ENCODE data around the gene FOXN1. TPM values are rescaled to one million over a fixed set of nuclear protein-coding genes. Genes with fewer than 3 reads are reported as not detected.

The FOXN1 gene
- total and polyA plus RNA-seq, 7 experiments from 2014 or later = not detected

- no peak for DNase-seq
- H3K27ac Mint-ChIP-seq = no peak overlapping the region
- ChIA-PET CTCF (no interaction called here), POLR2A (no interaction called here)
- H3K36me3 Mint-ChIP-seq = no peaks in the 10 kb centered on the region
- H3K36me3 ChIP-seq (ENCODE audit: control insufficient read depth in 2 of 3, insufficient read depth in 3 of 3, low read length in 3 of 3) = no peaks in the 10 kb centered on the region
- no peak overlapping the region for H3K27ac ChIP-seq (ENCODE audit: low read depth, low read length)
- H3K27me3 Mint-ChIP-seq = peaks cover 16 to 27% (median 21%) of the 10 kb centered on the region in 5 donors
- H3K4me1 ChIP-seq (ENCODE audit: control insufficient read depth in 2 of 2, insufficient read depth in 2 of 2, low read length in 2 of 2) = no peaks in the 10 kb centered on the region
- no peak overlapping the region for H3K4me3 Mint-ChIP-seq
- no peaks in the 10 kb centered on the region for H3K9me3 ChIP-seq (ENCODE audit: control insufficient read depth in 2 of 3, low read length in 3 of 3)
- no peak overlapping the region for H3K4me3 ChIP-seq (ENCODE audit: low read length)
- no peaks in the 10 kb centered on the region for H3K4me1 Mint-ChIP-seq
- no peaks in the 10 kb centered on the region for H3K27me3 ChIP-seq (ENCODE audit: control insufficient read depth in 2 of 2, insufficient read depth in 2 of 2, low read length in 2 of 2)
- ATAC-seq = no peak
- H3K9me3 Mint-ChIP-seq = no peaks in the 10 kb centered on the region
- intact Hi-C loops (cut with micrococcal nuclease) = no loop called here
These were observed 1.5 kb downstream of the FOXN1 start for GRCh38 chr17:28507567-28508203.

GRCh38 chr17:28508211-28508724 is 2.1 kb downstream of the FOXN1 start:
- CTCF ChIA-PET = no interaction called here
- Histone ChIP-seq H3K27ac (ENCODE audit: low read depth, low read length) (no peak overlapping the region), H3K9me3 (ENCODE audit: control insufficient read depth in 2 of 3, low read length in 3 of 3) (no peaks in the 10 kb centered on the region), H3K4me1 (ENCODE audit: control insufficient read depth in 2 of 2, insufficient read depth in 2 of 2, low read length in 2 of 2) (no peaks in the 10 kb centered on the region), H3K27me3 (ENCODE audit: control insufficient read depth in 2 of 2, insufficient read depth in 2 of 2, low read length in 2 of 2) (no peaks in the 10 kb centered on the region), H3K4me3 (ENCODE audit: low read length) (no peak overlapping the region), H3K36me3 (ENCODE audit: control insufficient read depth in 2 of 3, insufficient read depth in 3 of 3, low read length in 3 of 3) (no peaks in the 10 kb centered on the region)
- ATAC-seq = no peak
- H3K4me1 Mint-ChIP-seq = no peaks in the 10 kb centered on the region
- H3K9me3 Mint-ChIP-seq = no peaks in the 10 kb centered on the region
- peaks cover 16 to 29% (median 21%) of the 10 kb centered on the region in 5 donors for H3K27me3 Mint-ChIP-seq
- DNase-seq = no peak
- no peak overlapping the region for H3K27ac Mint-ChIP-seq
- no peaks in the 10 kb centered on the region for H3K36me3 Mint-ChIP-seq
- POLR2A ChIA-PET = no interaction called here
- no peak overlapping the region for H3K4me3 Mint-ChIP-seq
- intact Hi-C loops (cut with micrococcal nuclease) = no loop called here

- intact Hi-C loops (cut with micrococcal nuclease) = no loop called here
- peaks cover 20 to 36% (median 21%) of the 10 kb centered on the region in 5 donors for H3K27me3 Mint-ChIP-seq
- H3K4me1 Mint-ChIP-seq = no peaks in the 10 kb centered on the region
- no peak overlapping the region for H3K4me3 Mint-ChIP-seq
- ATAC-seq (peak; percentile 75), DNase-seq (no peak)
- H3K27ac Mint-ChIP-seq = no peak overlapping the region
- no peak overlapping the region for H3K27ac ChIP-seq (ENCODE audit: low read depth, low read length)
- no peaks in the 10 kb centered on the region for H3K27me3 ChIP-seq (ENCODE audit: control insufficient read depth in 2 of 2, insufficient read depth in 2 of 2, low read length in 2 of 2)
- H3K4me3 ChIP-seq (ENCODE audit: low read length) = no peak overlapping the region
- no peaks in the 10 kb centered on the region for H3K4me1 ChIP-seq (ENCODE audit: control insufficient read depth in 2 of 2, insufficient read depth in 2 of 2, low read length in 2 of 2)
- no peaks in the 10 kb centered on the region for H3K36me3 Mint-ChIP-seq
- H3K36me3 ChIP-seq (ENCODE audit: control insufficient read depth in 2 of 3, insufficient read depth in 3 of 3, low read length in 3 of 3) = no peaks in the 10 kb centered on the region
- no peaks in the 10 kb centered on the region for H3K9me3 Mint-ChIP-seq
- H3K9me3 ChIP-seq (ENCODE audit: control insufficient read depth in 2 of 3, low read length in 3 of 3) = no peaks in the 10 kb centered on the region
- CTCF ChIA-PET = no interaction called here
- POLR2A ChIA-PET = no interaction called here
These were observed 3.6 kb downstream of the FOXN1 start for GRCh38 chr17:28509789-28510188.

GRCh38 chr17:28511858-28512461 is 5.8 kb downstream of the FOXN1 start:
- H3K4me1 Mint-ChIP-seq = no peaks in the 10 kb centered on the region
- Histone ChIP-seq H3K27ac (ENCODE audit: low read depth, low read length) (no peak overlapping the region), H3K27me3 (ENCODE audit: control insufficient read depth in 2 of 2, insufficient read depth in 2 of 2, low read length in 2 of 2) (no peaks in the 10 kb centered on the region), H3K9me3 (ENCODE audit: control insufficient read depth in 2 of 3, low read length in 3 of 3) (no peaks in the 10 kb centered on the region), H3K4me3 (ENCODE audit: low read length) (no peak overlapping the region), H3K36me3 (ENCODE audit: control insufficient read depth in 2 of 3, insufficient read depth in 3 of 3, low read length in 3 of 3) (no peaks in the 10 kb centered on the region), H3K4me1 (ENCODE audit: control insufficient read depth in 2 of 2, insufficient read depth in 2 of 2, low read length in 2 of 2) (no peaks in the 10 kb centered on the region)
- peaks cover 12 to 33% (median 21%) of the 10 kb centered on the region in 5 donors for H3K27me3 Mint-ChIP-seq
- no peaks in the 10 kb centered on the region for H3K36me3 Mint-ChIP-seq
- intact Hi-C loops (cut with micrococcal nuclease) = no loop called here
- H3K27ac Mint-ChIP-seq = no peak overlapping the region
- peaks cover 0 to 4% (median 0%) of the 10 kb centered on the region in 11 donors for H3K9me3 Mint-ChIP-seq
- no peak overlapping the region for H3K4me3 Mint-ChIP-seq
- ATAC-seq (no peak), DNase-seq (no peak)
- ChIA-PET CTCF (no interaction called here), POLR2A (no interaction called here)

- H3K27ac ChIP-seq (ENCODE audit: low read depth, low read length) = no peak overlapping the region
- intact Hi-C loops (cut with micrococcal nuclease) = no loop called here
- Mint-ChIP-seq H3K27me3 (peaks cover 13 to 28% (median 23%) of the 10 kb centered on the region in 5 donors), H3K4me1 (peaks cover 0 to 2% (median 0%) of the 10 kb centered on the region in 7 donors), H3K27ac (no peak overlapping the region), H3K4me3 (no peak overlapping the region), H3K36me3 (no peaks in the 10 kb centered on the region), H3K9me3 (peaks cover 0 to 4% (median 0%) of the 10 kb centered on the region in 11 donors)
- no peaks in the 10 kb centered on the region for H3K4me1 ChIP-seq (ENCODE audit: control insufficient read depth in 2 of 2, insufficient read depth in 2 of 2, low read length in 2 of 2)
- no peak overlapping the region for H3K4me3 ChIP-seq (ENCODE audit: low read length)
- ATAC-seq (no peak), DNase-seq (no peak)
- no peaks in the 10 kb centered on the region for H3K36me3 ChIP-seq (ENCODE audit: control insufficient read depth in 2 of 3, insufficient read depth in 3 of 3, low read length in 3 of 3)
- H3K9me3 ChIP-seq (ENCODE audit: control insufficient read depth in 2 of 3, low read length in 3 of 3) = no peaks in the 10 kb centered on the region
- CTCF ChIA-PET = no interaction called here
- no peaks in the 10 kb centered on the region for H3K27me3 ChIP-seq (ENCODE audit: control insufficient read depth in 2 of 2, insufficient read depth in 2 of 2, low read length in 2 of 2)
- POLR2A ChIA-PET = interaction anchor here (1.0 kb wide), 1 partner anchor 136 kb away, joined by 3 read pairs; no protein-coding TSS in a partner anchor
These were observed 7.3 kb downstream of the FOXN1 start for GRCh38 chr17:28513476-28513875.

- ATAC-seq (no peak), DNase-seq (no peak)
- no peak overlapping the region for H3K27ac ChIP-seq (ENCODE audit: low read depth, low read length)
- H3K36me3 ChIP-seq (ENCODE audit: control insufficient read depth in 2 of 3, insufficient read depth in 3 of 3, low read length in 3 of 3) = no peaks in the 10 kb centered on the region
- intact Hi-C loops (cut with micrococcal nuclease) = no loop called here
- no peak overlapping the region for H3K4me3 ChIP-seq (ENCODE audit: low read length)
- Mint-ChIP-seq H3K9me3 (peaks cover 0 to 4% (median 0%) of the 10 kb centered on the region in 11 donors), H3K4me1 (peaks cover 0 to 4% (median 0%) of the 10 kb centered on the region in 7 donors), H3K36me3 (no peaks in the 10 kb centered on the region), H3K27me3 (peaks cover 8 to 27% (median 17%) of the 10 kb centered on the region in 5 donors), H3K27ac (no peak overlapping the region), H3K4me3 (no peak overlapping the region)
- CTCF ChIA-PET = no interaction called here
- POLR2A ChIA-PET = no interaction called here
- H3K27me3 ChIP-seq (ENCODE audit: control insufficient read depth in 2 of 2, insufficient read depth in 2 of 2, low read length in 2 of 2) = no peaks in the 10 kb centered on the region
- no peaks in the 10 kb centered on the region for H3K4me1 ChIP-seq (ENCODE audit: control insufficient read depth in 2 of 2, insufficient read depth in 2 of 2, low read length in 2 of 2)
- H3K9me3 ChIP-seq (ENCODE audit: control insufficient read depth in 2 of 3, low read length in 3 of 3) = no peaks in the 10 kb centered on the region
These were observed 8.4 kb downstream of the FOXN1 start for GRCh38 chr17:28514561-28515002.

GRCh38 chr17:28515518-28515917 is 9.4 kb downstream of the FOXN1 start:
- H3K27me3 Mint-ChIP-seq = peaks cover 8 to 21% (median 11%) of the 10 kb centered on the region in 5 donors
- Histone ChIP-seq H3K4me1 (ENCODE audit: control insufficient read depth in 2 of 2, insufficient read depth in 2 of 2, low read length in 2 of 2) (no peaks in the 10 kb centered on the region), H3K36me3 (ENCODE audit: control insufficient read depth in 2 of 3, insufficient read depth in 3 of 3, low read length in 3 of 3) (no peaks in the 10 kb centered on the region), H3K27ac (ENCODE audit: low read depth, low read length) (no peak overlapping the region), H3K4me3 (ENCODE audit: low read length) (no peak overlapping the region), H3K27me3 (ENCODE audit: control insufficient read depth in 2 of 2, insufficient read depth in 2 of 2, low read length in 2 of 2) (no peaks in the 10 kb centered on the region), H3K9me3 (ENCODE audit: control insufficient read depth in 2 of 3, low read length in 3 of 3) (no peaks in the 10 kb centered on the region)
- DNase-seq (no peak), ATAC-seq (no peak)
- H3K36me3 Mint-ChIP-seq = no peaks in the 10 kb centered on the region
- H3K4me1 Mint-ChIP-seq = peaks cover 0 to 4% (median 0%) of the 10 kb centered on the region in 7 donors
- intact Hi-C loops (cut with micrococcal nuclease) = no loop called here
- POLR2A ChIA-PET = no interaction called here
- peaks cover 0 to 4% (median 0%) of the 10 kb centered on the region in 11 donors for H3K9me3 Mint-ChIP-seq
- CTCF ChIA-PET = no interaction called here
- no peak overlapping the region for H3K4me3 Mint-ChIP-seq
- no peak overlapping the region for H3K27ac Mint-ChIP-seq
